ENCODE data around the gene ZNF771. TPM values are rescaled to one million over a fixed set of nuclear protein-coding genes. Genes with fewer than 3 reads are reported as not detected.
"Not testable (repeated sequence)": the region's sequence is repeated elsewhere in the genome, so short reads cannot be mapped to it uniquely, and the experiment has no call there.

ZNF771 gene
- total RNA-seq, 1 experiment from 2014 or later: 7.2 TPM

- peak; percentile 95 for DNase-seq (ENCODE audit: low read depth, low spot score)
- in situ Hi-C loops (cut with HindIII; ENCODE audit: low pct_unique_long_range_greater_than_20kb, low sequenced_read_pairs): no loop called here
Measured at GRCh38 chr16:30445408-30446202, 38.2 kb downstream of the ZNF771 start, which contains the start of gene SEPHS2. SEPHS2 (minus strand) TSS chr16:30445874; CDS start chr16:30445727, 147 bp downstream.

- no peak for DNase-seq (ENCODE audit: low read depth, low spot score)
- in situ Hi-C loops (cut with HindIII; ENCODE audit: low pct_unique_long_range_greater_than_20kb, low sequenced_read_pairs): no loop called here
Measured at GRCh38 chr16:30446203-30446595, 38.8 kb downstream of the ZNF771 start.

GRCh38 chr16:30447512-30448226 lies 40.3 kb downstream of the ZNF771 start:
- no peak for DNase-seq (ENCODE audit: low read depth, low spot score)
- in situ Hi-C loops (cut with HindIII; ENCODE audit: low pct_unique_long_range_greater_than_20kb, low sequenced_read_pairs): no loop called here

GRCh38 chr16:30449116-30449435 lies 41.7 kb downstream of the ZNF771 start:
- in situ Hi-C loops (cut with HindIII; ENCODE audit: low pct_unique_long_range_greater_than_20kb, low sequenced_read_pairs): no loop called here
- DNase-seq (ENCODE audit: low read depth, low spot score): no peak

GRCh38 chr16:30452709-30453580 lies 45.5 kb downstream of the ZNF771 start:
- DNase-seq (ENCODE audit: low read depth, low spot score); in situ Hi-C loops (cut with HindIII; ENCODE audit: low pct_unique_long_range_greater_than_20kb, low sequenced_read_pairs): not testable (repeated sequence)

- in situ Hi-C loops (cut with HindIII; ENCODE audit: low pct_unique_long_range_greater_than_20kb, low sequenced_read_pairs): no loop called here
- DNase-seq (ENCODE audit: low read depth, low spot score): no peak
Measured at GRCh38 chr16:30456302-30456701, 48.9 kb downstream of the ZNF771 start.

GRCh38 chr16:30457256-30457655 lies 49.9 kb downstream of the ZNF771 start:
- in situ Hi-C loops (cut with HindIII; ENCODE audit: low pct_unique_long_range_greater_than_20kb, low sequenced_read_pairs): no loop called here
- no peak for DNase-seq (ENCODE audit: low read depth, low spot score)

- in situ Hi-C loops (cut with HindIII; ENCODE audit: low pct_unique_long_range_greater_than_20kb, low sequenced_read_pairs): no loop called here
- DNase-seq (ENCODE audit: low read depth, low spot score): no peak
Measured at GRCh38 chr16:30457743-30458560, 50.5 kb downstream of the ZNF771 start.

GRCh38 chr16:30458561-30459394 lies 51.4 kb downstream of the ZNF771 start:
- no peak for DNase-seq (ENCODE audit: low read depth, low spot score)
- in situ Hi-C loops (cut with HindIII; ENCODE audit: low pct_unique_long_range_greater_than_20kb, low sequenced_read_pairs): no loop called here

GRCh38 chr16:30459456-30459855 lies 52.0 kb downstream of the ZNF771 start:
- no peak for DNase-seq (ENCODE audit: low read depth, low spot score)
- in situ Hi-C loops (cut with HindIII; ENCODE audit: low pct_unique_long_range_greater_than_20kb, low sequenced_read_pairs): no loop called here

- in situ Hi-C loops (cut with HindIII; ENCODE audit: low pct_unique_long_range_greater_than_20kb, low sequenced_read_pairs): not testable (repeated sequence)
Measured at GRCh38 chr16:30461426-30461825, 54.0 kb downstream of the ZNF771 start.

GRCh38 chr16:30464078-30464477 lies 56.7 kb downstream of the ZNF771 start:
- no peak for DNase-seq (ENCODE audit: low read depth, low spot score)
- in situ Hi-C loops (cut with HindIII; ENCODE audit: low pct_unique_long_range_greater_than_20kb, low sequenced_read_pairs): no loop called here

More at GRCh38 chr16:30461426-30461825, 54.0 kb downstream of the ZNF771 start:
- DNase-seq (ENCODE audit: low read depth, low spot score): not testable (repeated sequence)

Small RNA genes lying within 50 kb of the gene (small RNA-seq; reads per million reads assigned to genes)
- gene RF00019 (0 reads per million in 2 experiments), gene RF00406 (0.10 to 0.64 reads per million in 2 experiments)

Other genes starting within 250 kb of the ZNF771 start
- gene CORO1A, start 224.0 kb upstream of the ZNF771 start, total RNA-seq (2014; rRNA removed; shearing (Covaris generic)): 0.08 TPM in 1 of 2 replicates, not detected in the other
- gene BOLA2B, start 213.9 kb upstream of the ZNF771 start, total RNA-seq (2014; rRNA removed; shearing (Covaris generic)): 24.0 and 30.6 TPM in 2 replicates
- gene SLX1A, start 213.7 kb upstream of the ZNF771 start, total RNA-seq (2014; rRNA removed; shearing (Covaris generic)): 23.9 and 27.8 TPM in 2 replicates
- gene SULT1A3, start 208.4 kb upstream of the ZNF771 start, total RNA-seq (2014; rRNA removed; shearing (Covaris generic)): 1.4 and 3.6 TPM in 2 replicates
- gene NPIPB13, start 159.1 kb upstream of the ZNF771 start, total RNA-seq (2014; rRNA removed; shearing (Covaris generic)): 0.90 and 0.95 TPM in 2 replicates
- gene CD2BP2, start 52.3 kb upstream of the ZNF771 start, total RNA-seq (2014; rRNA removed; shearing (Covaris generic)): 38.8 and 43.5 TPM in 2 replicates
- gene TBC1D10B, start 37.1 kb upstream of the ZNF771 start, total RNA-seq (2014; rRNA removed; shearing (Covaris generic)): 12.6 and 14.6 TPM in 2 replicates
- not detected in 2 replicates for gene MYL11, start 32.8 kb upstream of the ZNF771 start, total RNA-seq (2014; rRNA removed; shearing (Covaris generic))
- not detected in 2 replicates for gene SEPTIN1, start 25.0 kb upstream of the ZNF771 start, total RNA-seq (2014; rRNA removed; shearing (Covaris generic))
- 0.64 and 0.95 TPM in 2 replicates for gene ZNF48, start 12.2 kb upstream of the ZNF771 start, total RNA-seq (2014; rRNA removed; shearing (Covaris generic))
- 11.9 and 21.7 TPM in 2 replicates for gene DCTPP1, start 22.4 kb downstream of the ZNF771 start, total RNA-seq (2014; rRNA removed; shearing (Covaris generic))
- gene SEPHS2, start 38.3 kb downstream of the ZNF771 start, total RNA-seq (2014; rRNA removed; shearing (Covaris generic)): 5.4 and 7.9 TPM in 2 replicates
- gene ITGAL, start 65.1 kb downstream of the ZNF771 start, total RNA-seq (2014; rRNA removed; shearing (Covaris generic)): not detected in 2 replicates
- 40.4 and 43.1 TPM in 2 replicates for gene ZNF768, start 119.0 kb downstream of the ZNF771 start, total RNA-seq (2014; rRNA removed; shearing (Covaris generic))
- gene ZNF747, start 127.3 kb downstream of the ZNF771 start, total RNA-seq (2014; rRNA removed; shearing (Covaris generic)): 4.1 and 4.6 TPM in 2 replicates
- gene ZNF764, start 150.8 kb downstream of the ZNF771 start, total RNA-seq (2014; rRNA removed; shearing (Covaris generic)): 4.1 and 4.9 TPM in 2 replicates
- 16.3 and 23.4 TPM in 2 replicates for gene ZNF688, start 164.1 kb downstream of the ZNF771 start, total RNA-seq (2014; rRNA removed; shearing (Covaris generic))
- gene ZNF785, start 178.1 kb downstream of the ZNF771 start, total RNA-seq (2014; rRNA removed; shearing (Covaris generic)): 12.1 and 13.0 TPM in 2 replicates
- 23.0 TPM in 2 replicates for gene ZNF689, start 202.8 kb downstream of the ZNF771 start, total RNA-seq (2014; rRNA removed; shearing (Covaris generic))
- 3.0 and 5.0 TPM in 2 replicates for gene PRR14, start 243.4 kb downstream of the ZNF771 start, total RNA-seq (2014; rRNA removed; shearing (Covaris generic))

Measured in SK-MEL-5 (cell line).